Measurements from ENCODE around the gene VWA5A.

VWA5A gene

DNA sequence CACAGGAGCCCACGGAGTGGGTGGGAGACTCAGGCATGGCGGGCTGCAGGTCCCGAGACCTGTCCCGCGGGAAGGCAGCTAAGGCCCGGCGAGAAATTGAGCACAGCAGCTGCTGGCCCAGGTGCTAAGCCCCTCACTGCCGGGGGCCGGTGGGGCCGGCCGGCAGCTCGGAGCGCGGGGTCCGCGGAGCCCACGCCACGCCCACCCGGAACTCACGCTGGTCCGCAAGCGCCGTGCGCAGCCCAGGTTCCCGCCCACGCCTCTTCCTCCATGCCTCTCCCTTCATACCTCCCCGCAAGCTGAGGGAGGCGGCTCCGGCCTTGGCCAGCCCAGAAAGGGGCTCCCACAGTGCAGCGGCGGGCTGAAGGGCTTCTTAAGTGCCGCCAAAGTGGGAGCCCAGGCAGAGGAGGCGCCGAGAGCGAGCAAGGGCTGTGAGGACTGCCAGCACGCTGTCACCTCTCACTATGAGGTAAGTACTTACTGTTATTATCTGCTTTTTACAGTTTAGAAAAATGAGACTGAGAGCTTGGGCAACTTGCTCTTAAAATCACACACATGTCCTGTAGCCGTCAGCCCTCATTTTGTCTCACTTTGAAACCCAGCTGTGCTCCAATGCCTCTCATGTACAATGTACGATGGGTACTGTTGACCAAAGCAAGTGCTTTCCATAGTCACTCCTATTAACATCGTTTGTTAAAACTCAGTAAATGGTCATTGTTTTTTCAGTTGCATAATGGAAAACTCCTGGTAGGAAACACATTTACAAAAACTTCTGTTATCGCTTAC is 55.7 kb downstream of the VWA5A start:
- no peak for DNase-seq

DNA sequence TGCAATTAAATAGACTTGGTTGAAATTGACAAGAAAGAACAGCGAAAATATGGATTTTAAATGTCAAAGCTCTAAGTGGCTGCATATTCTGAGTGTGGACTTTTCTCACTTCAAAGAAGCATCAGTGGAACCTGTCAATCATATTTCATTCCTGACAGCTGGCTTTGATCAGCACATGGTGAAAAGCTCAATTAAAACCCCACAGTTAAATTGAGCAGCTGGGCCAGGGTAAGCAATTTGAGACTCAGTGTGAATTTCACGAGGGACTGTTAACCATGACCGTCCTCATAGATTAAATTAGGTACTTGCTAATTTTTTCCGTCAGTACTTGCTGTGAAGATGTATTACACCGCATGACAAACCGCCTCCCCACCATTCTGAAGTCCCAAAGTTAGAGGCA is 56.9 kb downstream of the VWA5A start:
- DNase-seq = no peak

DNA sequence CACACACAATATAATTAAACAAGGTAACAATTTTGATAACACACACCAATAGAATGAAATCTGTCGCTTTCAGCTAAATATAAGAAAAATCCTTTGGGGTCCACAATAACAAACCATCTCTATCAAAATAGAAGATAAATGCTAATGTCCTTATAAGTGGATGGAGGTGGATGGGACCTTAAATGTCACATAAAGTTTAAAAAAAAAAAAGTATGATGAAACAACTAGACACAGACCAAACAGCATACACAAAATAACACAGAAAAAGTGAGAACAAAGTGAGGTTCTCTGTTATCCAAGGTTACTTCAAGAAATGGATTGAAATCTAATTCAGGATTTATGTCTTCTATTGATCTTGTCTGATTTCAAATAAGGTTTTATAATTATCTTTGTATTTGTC is 57.3 kb downstream of the VWA5A start:
- DNase-seq = no peak

DNA sequence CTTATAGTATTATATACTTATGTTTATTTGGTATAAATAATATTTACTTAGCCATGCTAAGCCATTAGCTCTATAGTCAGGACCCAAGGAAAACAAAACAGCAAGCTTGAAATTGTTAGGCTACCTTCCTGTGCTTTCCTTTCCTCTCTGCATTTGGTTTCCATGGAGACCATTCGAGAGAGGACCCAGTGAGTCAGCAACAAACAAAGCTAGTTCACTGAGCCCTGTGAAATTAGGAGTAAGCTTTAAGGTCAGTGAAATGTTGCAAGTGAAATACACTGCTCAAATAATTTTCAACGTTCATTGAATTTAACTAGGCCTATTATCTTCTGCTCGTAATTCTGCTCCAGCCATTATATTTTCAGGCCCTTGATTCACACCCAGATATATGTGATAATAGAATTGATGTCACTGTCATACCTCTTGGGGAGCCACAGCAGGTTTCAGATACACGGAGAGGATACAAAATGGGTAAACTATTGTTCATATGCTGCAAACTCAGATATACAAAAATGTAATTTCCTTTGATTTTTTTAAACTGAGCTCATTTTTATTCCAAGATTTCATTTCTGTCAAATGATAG is 58.8 kb downstream of the VWA5A start:
- peak; percentile 84 for DNase-seq

DNA sequence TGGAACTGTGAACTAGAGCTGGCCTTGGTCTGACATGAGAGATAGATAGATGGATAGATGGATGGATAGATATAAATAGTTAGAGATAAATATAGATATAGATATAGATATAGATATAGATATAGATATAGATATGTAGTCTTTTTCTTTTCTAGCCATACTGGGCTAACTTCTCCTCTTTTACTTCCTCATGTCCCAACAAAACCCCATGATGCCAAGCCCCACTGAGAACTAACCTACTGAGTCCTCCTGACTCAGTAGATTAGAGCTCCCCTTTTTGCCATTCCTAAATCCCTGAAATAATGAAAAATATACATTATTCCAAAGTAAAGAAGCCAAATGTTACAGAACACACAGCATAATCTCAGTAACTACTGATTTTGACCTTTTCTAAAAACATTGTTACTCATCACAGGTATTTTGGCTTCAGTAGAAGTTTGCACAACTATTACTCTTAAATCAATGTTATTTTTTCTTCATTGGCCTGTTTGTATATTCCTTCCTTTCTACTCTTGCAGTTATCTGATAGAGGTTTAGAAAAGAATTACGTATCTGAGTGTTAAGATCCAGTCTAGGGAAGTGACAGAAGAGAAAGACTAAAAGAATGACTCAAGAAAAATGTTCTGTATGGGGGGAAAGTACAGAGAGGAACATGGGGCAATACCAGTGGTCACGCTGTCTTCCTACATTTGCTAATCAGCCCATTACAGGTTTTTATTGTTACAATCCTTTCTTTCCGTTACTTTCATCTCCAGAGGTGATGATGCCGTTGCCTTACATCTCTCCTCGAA is 61.9 kb downstream of the VWA5A start:
- DNase-seq = peak; percentile 47

DNA sequence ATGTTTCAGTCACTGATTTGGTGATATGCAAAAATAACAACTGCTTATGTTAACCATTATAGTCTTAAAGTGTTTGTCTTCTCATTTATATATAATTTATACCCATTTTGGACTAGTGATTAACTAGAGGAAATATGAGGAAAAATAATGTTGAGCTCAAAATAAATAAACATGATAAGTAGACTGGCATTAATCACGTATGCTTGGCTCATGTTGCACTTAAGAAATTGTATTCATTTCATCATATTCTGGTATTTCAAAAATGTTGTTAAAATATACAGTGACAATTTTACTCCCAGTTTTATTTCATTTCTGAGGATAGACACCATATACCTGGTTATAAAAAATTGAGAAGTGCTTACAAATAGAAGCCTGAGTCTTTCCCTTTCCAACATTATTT is 64.1 kb downstream of the VWA5A start:
- DNase-seq = no peak

DNA sequence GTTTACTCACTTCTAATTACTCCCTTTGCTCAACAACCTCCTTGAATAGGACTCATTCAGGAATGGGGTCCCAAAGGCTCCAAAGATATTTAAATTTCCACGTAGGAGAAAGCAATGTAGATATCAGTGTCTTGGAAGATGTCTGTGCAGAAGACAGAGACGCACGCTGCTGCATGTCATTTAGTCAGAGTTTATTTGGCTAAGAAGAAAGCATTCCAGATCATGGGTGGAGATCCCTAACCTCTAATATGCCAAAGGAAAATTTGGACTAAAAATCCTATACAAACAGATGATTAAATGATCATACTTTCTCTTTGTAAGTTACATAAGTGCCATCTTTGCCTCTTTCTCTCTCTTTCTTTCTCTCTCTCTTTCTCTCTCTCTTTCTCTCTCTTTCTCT is 67.8 kb downstream of the VWA5A start, which contains the start of gene OR10D3:
OR10D3 (plus strand) TSS at position 278 of the 400 bp plus-strand sequence. CDS start 1,925 bp downstream, outside the sequence.
- no peak for DNase-seq

DNA sequence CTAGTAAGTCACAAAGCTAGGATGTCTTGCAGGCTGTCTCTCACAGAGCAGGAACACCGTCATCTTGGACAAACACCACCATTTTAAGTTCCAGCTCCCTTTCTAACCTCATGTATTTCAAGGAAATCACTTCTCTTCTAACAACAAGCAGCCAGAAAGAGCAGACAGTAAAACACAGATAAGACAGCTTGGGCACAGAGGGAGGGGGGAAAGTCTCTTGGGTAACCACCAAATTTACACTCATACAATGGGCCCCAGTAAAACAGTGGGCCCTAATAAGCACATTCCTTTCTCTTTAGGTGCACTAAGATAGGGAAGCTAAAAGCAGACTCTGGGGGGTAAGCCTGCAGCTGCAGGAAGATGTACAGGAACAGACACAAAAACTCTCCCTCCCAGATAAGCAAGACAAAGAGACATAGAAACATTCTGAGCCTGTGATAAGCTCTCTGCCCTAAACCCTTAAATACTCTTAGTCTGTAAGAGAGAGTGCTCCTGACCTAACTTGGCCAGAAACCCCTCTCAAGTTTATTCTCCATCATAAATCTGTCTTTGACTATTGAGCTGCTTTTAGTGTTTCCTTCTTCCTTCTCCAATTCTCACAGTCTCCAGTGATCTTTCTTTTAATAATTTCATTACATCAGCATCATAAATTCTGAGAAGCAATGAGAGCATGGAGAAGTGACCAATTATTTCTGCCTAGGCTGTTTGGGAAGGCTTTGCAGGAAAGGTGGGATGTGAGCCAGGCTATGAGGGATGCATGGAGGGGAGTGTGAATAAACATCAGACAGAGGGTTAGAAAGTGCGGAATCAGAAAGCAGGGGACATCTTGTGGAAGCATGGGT is 75.3 kb downstream of the VWA5A start:
- peak; percentile 83 for DNase-seq

DNA sequence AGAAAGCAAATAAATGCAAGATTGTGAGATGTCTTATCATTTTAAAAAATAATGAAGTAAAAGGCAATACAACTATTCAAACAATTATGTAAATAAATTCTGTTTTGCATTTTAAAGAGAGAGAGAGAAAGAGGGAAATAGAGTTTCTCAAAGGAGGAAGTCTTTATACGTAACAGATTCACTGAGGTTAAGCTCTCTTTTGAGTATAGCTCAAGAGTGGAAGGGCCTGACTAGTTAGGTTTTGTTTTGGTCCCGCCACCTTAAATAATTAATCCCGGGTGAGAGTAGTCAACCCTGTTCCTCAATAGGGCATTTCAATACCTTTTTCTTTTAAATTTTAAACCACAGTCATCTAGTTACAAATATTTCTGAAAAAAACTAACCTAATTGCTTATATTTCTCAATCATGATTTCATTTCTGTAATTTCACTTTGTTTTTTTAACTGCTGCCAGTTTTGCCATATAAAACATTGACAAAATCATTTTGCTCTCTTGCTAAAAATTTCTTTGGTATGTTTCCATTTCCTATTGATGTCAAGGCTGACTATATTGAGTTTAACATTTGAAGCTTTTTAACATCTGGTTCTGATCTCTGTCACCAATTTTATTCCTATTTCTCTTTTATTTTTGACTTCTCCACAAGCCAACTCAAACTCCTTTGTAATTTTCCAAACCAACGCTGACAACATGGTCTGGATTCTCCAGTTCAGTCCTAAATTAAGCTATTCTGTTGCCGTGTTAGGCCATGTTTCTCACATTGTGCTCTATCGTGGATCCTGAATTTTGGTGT is 78.2 kb downstream of the VWA5A start:
- DNase-seq = no peak

DNA sequence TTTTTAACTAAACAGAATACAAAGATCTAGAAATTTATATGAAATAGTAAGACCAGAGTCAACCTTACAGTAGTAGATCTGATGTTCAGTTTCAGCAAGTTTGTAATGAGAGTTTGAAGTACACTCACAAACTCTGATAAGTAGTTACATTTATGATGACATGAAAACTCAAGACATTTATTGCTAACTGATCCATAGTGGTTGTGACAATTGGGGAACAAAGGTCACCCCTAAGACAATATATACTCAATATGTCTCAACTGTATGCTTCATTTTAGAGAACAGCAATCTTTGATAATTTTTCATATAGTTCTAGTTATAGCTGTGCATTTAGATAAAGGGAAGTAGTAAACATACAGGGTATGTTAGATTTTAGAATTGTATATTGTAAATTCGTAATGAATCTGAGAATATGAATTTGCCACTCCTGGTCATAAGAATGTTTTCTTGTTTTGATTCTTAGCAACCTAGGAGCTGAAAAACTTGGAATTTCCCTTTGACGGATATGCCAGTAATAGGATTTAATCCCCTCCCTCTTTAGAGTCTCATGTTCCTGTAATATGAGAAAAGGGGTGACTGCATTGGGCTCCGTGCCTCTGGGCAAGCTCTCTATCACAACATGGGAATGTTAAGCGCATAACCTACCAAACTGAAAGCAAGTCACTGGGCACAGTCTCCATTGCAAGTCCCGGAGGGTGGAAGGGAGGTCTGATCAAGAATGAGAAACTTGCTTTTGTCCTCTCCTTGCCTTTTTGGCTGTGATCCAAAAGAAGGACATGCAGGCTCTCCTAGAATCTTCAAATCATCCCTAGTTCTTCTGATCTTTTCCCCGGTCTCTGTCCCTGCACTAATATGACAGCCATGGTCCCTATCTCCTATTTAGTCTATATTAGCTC is 79.3 kb downstream of the VWA5A start:
- no peak for DNase-seq

DNA sequence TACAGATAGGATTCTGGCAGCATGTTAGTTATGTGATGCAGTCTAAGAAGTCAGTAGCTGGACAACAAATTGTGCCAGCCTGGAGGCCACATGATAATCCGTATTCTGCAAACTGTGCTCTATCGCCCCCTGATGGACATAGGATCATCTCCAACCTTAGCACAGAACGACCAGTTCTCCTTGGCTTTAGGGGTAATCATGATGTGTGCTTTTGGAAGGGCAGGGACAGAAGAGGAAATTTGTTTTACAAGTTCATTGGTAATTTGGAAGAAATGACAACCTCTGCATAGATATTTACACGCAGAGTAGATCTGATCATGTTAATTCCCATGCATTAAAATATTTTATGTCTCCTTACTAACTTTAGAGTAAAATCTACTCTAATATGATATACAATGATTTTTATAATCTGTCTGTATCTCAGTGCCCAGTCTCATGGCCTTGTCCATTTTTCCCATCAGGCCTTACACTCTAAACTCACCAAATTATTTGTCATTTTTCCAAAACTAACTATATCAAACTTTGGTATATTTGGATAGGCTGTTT is 80.0 kb downstream of the VWA5A start:
- peak; percentile 95 for DNase-seq

All from OCI-M1 (cell line).